NCI-H460 (cell line): ENCODE data around the gene SLC1A7. TPM values are rescaled to one million over a fixed set of nuclear protein-coding genes. Genes with fewer than 3 reads are reported as not detected.

Source experiments
- small RNA-seq, 2 experiments: library from RNA; depleted of rRNA; stranded (forward); fragments of <200 nt; gene quantifications; one replicate each; pipeline ENCODE3, GENCODE V24; 2014
- total RNA-seq: library from RNA; depleted of rRNA; stranded (reverse); fragments of >200 nt; shearing (Covaris generic); gene quantifications from 2 replicates; pipeline ENCODE4 v1.2.3, GENCODE V29; 2014; rRNA removed

Gene SLC1A7
- total RNA-seq, 1 experiment from 2014 or later: not detected

Small RNA genes within 50 kb of the gene (small RNA-seq; reads per million reads assigned to genes)
- gene HIGD1AP11: 0 reads per million in 2 experiments

Other genes with a start within 250 kb of the SLC1A7 start
- gene ECHDC2, start 220.9 kb downstream of the SLC1A7 start, total RNA-seq: 14.7 and 22.4 TPM in 2 replicates
- gene SCP2, start 215.4 kb downstream of the SLC1A7 start, total RNA-seq: 34.8 and 35.2 TPM in 2 replicates
- gene PODN, start 80.4 kb downstream of the SLC1A7 start, total RNA-seq: not detected in 2 replicates
- gene CPT2, start 54.2 kb upstream of the SLC1A7 start, total RNA-seq: 16.6 and 17.8 TPM in 2 replicates
- gene CZIB, start 78.0 kb upstream of the SLC1A7 start, total RNA-seq: 48.5 and 53.5 TPM in 2 replicates
- gene MAGOH, start 95.9 kb upstream of the SLC1A7 start, total RNA-seq: 57.6 and 78.6 TPM in 2 replicates
- 52.6 and 73.1 TPM in 2 replicates for gene LRP8, start 185.4 kb upstream of the SLC1A7 start, total RNA-seq